ENCODE data around the gene DUSP1.

Gene DUSP1

GRCh38 chr5:172769616-172770373 lies 1.2 kb downstream of the DUSP1 start:
- peaks cover 8% of the 10 kb centered on the region; the same call in 1 of the 2 replicates for H3K4me1 ChIP-seq
- H3K4me3 ChIP-seq (ENCODE audit: low read depth, low read length): peak overlapping the region; percentile 84
- TF ChIP-seq, protein P1, sequence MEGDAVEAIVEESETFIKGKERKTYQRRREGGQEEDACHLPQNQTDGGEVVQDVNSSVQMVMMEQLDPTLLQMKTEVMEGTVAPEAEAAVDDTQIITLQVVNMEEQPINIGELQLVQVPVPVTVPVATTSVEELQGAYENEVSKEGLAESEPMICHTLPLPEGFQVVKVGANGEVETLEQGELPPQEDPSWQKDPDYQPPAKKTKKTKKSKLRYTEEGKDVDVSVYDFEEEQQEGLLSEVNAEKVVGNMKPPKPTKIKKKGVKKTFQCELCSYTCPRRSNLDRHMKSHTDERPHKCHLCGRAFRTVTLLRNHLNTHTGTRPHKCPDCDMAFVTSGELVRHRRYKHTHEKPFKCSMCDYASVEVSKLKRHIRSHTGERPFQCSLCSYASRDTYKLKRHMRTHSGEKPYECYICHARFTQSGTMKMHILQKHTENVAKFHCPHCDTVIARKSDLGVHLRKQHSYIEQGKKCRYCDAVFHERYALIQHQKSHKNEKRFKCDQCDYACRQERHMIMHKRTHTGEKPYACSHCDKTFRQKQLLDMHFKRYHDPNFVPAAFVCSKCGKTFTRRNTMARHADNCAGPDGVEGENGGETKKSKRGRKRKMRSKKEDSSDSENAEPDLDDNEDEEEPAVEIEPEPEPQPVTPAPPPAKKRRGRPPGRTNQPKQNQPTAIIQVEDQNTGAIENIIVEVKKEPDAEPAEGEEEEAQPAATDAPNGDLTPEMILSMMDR (IDR thresholded peaks at IDR 0.05; ENCODE audit: low read depth, low read length): no peak
- no peaks in the 10 kb centered on the region for H3K27me3 ChIP-seq
- peaks cover 23% of the 10 kb centered on the region for H3K36me3 ChIP-seq
- peak; percentile 31 for DNase-seq
- H3K9me3 ChIP-seq: no peaks in the 10 kb centered on the region

DNA sequence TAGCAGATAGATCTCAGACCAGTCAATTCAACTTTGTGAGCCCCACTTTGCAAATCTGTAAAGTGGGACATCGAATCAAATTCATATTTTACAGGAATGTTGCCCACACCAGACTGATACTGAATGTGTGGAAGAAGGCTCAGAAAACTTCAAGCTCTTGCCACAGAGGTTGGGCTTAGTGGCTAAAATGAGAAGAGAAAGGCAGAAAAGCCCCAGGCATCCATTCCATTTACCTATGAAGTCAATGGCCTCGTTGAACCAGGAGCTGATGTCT lies 1.7 kb downstream of the DUSP1 start:
- no peak for DNase-seq
- Histone ChIP-seq H3K36me3 (peaks cover 23% of the 10 kb centered on the region), H3K4me3 (ENCODE audit: low read depth, low read length) (peak overlapping the region; percentile 84), H3K27me3 (no peaks in the 10 kb centered on the region), H3K9me3 (no peaks in the 10 kb centered on the region), H3K4me1 (peaks cover 8% of the 10 kb centered on the region; the same call in 1 of the 2 replicates)
- TF ChIP-seq, protein P1 (IDR thresholded peaks at IDR 0.05; ENCODE audit: low read depth, low read length): no peak

DNA sequence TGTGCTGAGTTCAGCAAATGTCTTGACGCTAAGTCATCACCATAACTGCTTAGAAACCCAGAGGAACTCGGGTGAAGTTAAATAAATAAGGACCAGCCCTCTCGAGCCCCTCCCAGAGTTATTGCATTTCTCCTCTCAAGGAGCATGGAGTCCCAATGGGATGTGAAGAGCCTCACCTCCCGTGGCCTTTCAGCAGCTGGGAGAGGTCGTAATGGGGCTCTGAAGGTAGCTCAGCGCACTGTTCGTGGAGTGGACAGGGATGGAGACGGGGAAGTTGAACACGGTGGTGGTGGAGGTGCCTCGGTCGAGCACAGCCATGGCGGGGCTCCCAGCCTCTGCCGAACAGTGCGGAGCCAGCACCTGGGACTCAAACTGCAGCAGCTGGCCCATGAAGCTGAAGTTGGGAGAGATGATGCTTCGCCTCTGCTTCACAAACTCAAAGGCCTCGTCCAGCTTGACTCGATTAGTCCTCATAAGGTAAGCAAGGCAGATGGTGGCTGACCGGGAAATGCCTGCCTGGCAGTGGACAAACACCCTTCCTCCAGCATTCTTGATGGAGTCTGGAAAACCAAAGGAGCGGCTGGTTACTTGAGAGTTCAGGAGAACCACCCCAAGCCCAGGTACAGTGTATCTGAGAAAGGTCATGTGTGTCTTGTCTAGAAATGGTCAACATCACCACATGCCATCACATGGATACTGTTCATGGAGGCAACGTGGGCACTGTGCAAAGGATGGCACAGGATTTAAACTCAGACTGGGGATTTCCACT lies 2.2 kb downstream of the DUSP1 start:
- H3K4me3 ChIP-seq (ENCODE audit: low read depth, low read length): peak overlapping the region; percentile 84; the same call in 1 of the 2 replicates

GRCh38 chr5:172768098-172768572 lies 2.9 kb downstream of the DUSP1 start:
- H3K4me3 ChIP-seq (ENCODE audit: low read depth, low read length): no peak overlapping the region
- peaks cover 8% of the 10 kb centered on the region; the same call in 1 of the 2 replicates for H3K4me1 ChIP-seq
- no peak for DNase-seq
- H3K36me3 ChIP-seq: peaks cover 23% of the 10 kb centered on the region
- H3K9me3 ChIP-seq: no peaks in the 10 kb centered on the region
- TF ChIP-seq, protein P1 (IDR thresholded peaks at IDR 0.05; ENCODE audit: low read depth, low read length): no peak
- no peaks in the 10 kb centered on the region for H3K27me3 ChIP-seq

More for the DNA sequence above, 2.2 kb downstream of the DUSP1 start:
- TF ChIP-seq, protein P1 (IDR thresholded peaks at IDR 0.05; ENCODE audit: low read depth, low read length): no peak
- no peaks in the 10 kb centered on the region for H3K27me3 ChIP-seq
- no peaks in the 10 kb centered on the region for H3K9me3 ChIP-seq
- peaks cover 8% of the 10 kb centered on the region; the same call in 1 of the 2 replicates for H3K4me1 ChIP-seq
- DNase-seq: no peak
- H3K36me3 ChIP-seq: peaks cover 23% of the 10 kb centered on the region

- no peak for DNase-seq
- TF ChIP-seq, protein P1 (IDR thresholded peaks at IDR 0.05; ENCODE audit: low read depth, low read length): no peak
- H3K9me3 ChIP-seq: no peaks in the 10 kb centered on the region
- peaks cover 8% of the 10 kb centered on the region; the same call in 1 of the 2 replicates for H3K4me1 ChIP-seq
- H3K4me3 ChIP-seq (ENCODE audit: low read depth, low read length): no peak overlapping the region
- no peaks in the 10 kb centered on the region for H3K27me3 ChIP-seq
- H3K36me3 ChIP-seq: peaks cover 23% of the 10 kb centered on the region
Measured at GRCh38 chr5:172766287-172767108, 4.5 kb downstream of the DUSP1 start.

All from BE2C (cell line).